ENCODE measurements around the gene ARMC7.

DNA sequence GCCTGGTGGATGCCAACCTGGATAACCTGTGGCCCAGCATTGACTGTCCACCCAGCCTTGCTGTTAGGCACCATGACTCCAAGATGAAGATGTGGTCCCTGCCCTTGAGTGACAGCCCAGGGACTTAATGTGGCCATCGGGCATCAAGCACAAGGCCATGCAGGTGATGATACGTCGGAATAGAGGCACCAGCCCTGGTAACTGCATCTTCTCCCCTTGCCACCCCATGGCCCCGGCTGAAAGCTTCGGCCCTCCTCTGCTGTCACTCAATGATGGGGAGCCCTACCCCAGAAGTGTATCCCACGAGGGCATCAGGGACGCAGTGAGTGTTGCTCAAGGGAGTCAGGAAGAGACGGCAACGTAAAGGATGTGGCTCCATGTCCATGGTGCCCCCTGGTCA, 19.8 kb downstream of the ARMC7 start:
- TF ChIP-seq EZH2 (IDR thresholded peaks at IDR 0.05) (no peak), POLR2AphosphoS5 (IDR thresholded peaks at IDR 0.05; ENCODE audit: borderline replicate concordance, low read depth, low read length) (no peak; the same call in 1 of the 2 replicates), FOXP2 (optimal IDR thresholded peaks at IDR 0.05; ENCODE audit: control extremely low read depth, extremely low read length, insufficient read depth) (no peak)

All from SK-N-MC (cell line).